COR-L47 (cell line): ENCODE data around the gene RIMBP2.
A peak's percentile ranks its signal among the peaks of the same experiment; 100 is the strongest.

Source experiments
- DNase-seq: peaks from one replicate; lab custom pipeline; 2025; lab: John Stamatoyannopoulos, UW

RIMBP2 gene

DNA sequence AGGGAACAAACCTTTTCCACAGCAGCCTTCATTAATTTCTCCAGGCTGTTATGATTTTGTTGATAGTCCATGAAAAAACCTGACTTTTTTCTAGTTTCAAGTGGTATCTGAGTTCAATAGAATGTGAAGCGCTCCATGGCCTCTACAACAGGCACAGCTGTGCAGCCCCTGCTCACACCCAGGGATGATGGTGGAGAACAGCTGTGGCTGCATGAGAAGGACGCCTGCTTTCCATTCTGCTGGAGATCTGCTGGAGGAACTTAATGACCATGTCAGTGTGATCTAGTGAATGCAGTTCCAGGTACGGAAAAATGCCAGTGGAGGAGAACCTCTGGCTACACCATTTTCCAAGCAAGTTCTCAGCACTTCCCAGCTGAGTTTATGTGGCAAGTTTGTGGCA lies 297.8 kb downstream of the RIMBP2 start:
- no peak for DNase-seq

DNA sequence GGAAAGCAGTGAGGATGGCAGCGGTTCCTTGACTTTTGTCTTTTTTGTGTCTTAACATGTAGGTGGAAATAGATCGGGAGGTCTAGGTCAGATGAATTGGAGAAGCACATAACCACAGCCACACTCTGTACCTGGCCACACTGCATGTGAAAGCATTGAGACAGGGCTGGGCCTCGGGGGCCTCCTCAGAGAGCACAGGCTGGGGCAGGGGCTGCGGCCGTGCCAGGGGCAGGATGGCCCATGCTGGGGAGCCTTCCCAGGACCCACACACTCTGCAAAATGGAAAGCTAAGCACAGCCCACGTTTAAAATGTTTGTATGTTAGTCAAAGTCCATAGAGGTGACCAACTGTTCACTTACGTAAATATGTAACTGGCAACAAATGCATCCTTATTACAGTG lies 301.7 kb downstream of the RIMBP2 start:
- no peak for DNase-seq

DNA sequence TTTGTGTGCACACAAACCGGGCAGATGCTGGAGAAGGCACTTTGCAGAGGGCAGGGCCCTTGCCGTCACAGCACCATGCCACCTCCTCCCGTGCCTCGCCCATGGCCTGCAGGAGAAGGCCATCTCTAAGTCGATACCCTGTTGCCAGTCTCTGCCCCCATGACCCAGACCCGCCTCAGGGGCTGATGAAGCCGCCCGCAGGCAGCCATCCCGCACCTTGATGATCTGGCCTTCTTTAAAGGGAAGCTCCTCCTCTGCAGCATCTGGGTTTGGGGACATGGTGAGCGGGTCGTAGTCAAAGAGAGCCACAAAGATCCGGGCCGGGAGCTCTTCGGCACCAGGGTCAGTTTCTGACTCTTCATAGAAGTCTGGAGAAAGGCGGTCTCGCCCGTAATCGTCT lies 302.2 kb downstream of the RIMBP2 start:
- DNase-seq: no peak

DNA sequence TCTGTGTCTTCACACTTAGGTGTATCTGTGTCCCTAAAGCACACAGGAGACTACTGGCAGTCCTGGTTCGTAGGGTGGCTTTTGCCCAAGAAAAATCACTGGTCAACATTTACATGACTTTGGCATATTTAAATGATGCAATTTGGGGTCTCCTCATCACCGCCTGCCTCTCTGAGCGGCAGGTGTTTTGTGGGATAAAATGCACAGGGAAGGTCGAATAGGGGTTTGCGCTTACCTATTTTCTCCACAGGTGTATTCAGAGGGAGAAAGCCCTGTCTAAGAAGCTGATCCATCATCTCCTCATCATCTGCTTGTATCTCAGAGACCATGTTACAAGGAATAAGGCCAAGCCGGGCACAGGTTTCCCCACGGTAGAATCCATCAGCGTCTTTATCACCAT lies 303.7 kb downstream of the RIMBP2 start:
- no peak for DNase-seq

GRCh38 chr12:130405332-130405731 lies 310.8 kb downstream of the RIMBP2 start:
- no peak for DNase-seq

- peak; percentile 26 for DNase-seq
These were observed 314.4 kb downstream of the RIMBP2 start for GRCh38 chr12:130401703-130402102.

- DNase-seq: no peak
These were observed 317.8 kb downstream of the RIMBP2 start for GRCh38 chr12:130398100-130398848.

- DNase-seq: no peak
These were observed 319.4 kb downstream of the RIMBP2 start for GRCh38 chr12:130396667-130397066.

DNA sequence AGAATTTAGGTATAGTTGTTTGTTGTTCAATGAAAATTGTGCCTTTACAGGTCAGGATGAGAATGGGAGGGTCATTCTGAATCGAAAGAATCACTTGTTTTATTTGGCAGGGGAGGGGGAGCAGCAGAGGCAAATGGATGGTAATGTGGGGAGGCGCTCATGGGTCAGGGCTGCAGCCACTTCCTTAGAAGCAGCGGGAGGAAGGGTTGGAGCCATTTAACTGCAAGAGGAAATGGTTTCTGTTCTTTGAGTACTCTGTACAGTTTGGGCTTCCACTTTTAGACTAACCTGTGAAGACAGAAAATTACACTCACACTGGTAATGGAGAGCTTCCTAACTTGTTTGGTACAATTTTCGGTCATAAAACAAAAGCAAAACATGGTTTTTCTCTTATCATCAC lies 321.2 kb downstream of the RIMBP2 start:
- no peak for DNase-seq

- DNase-seq: no peak
These were observed 324.9 kb downstream of the RIMBP2 start for GRCh38 chr12:130391186-130391585.

DNA sequence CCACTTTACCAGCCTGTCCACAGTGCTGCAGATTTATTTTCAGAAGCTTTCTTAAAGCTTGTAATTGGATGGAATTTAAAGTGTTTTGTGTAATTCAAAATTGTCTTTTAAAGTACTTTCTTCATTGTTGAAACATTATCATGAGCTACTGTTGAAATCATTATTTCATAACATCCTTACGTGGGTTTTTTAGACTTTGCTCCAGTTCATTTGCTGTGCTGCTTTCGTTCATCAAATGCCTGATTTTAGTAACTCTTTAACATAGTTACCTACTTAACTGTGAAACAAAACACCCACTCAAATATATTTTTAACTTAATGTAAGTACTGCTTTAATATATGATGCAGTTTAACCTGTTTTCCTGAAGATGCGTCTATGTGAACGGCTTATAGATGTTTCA lies 330.9 kb downstream of the RIMBP2 start:
- no peak for DNase-seq

GRCh38 chr12:130384234-130384633 lies 331.9 kb downstream of the RIMBP2 start:
- no peak for DNase-seq

- no peak for DNase-seq
These were observed 333.3 kb downstream of the RIMBP2 start for GRCh38 chr12:130382818-130383217.

- no peak for DNase-seq
These were observed 340.5 kb downstream of the RIMBP2 start for GRCh38 chr12:130375296-130376287.

DNA sequence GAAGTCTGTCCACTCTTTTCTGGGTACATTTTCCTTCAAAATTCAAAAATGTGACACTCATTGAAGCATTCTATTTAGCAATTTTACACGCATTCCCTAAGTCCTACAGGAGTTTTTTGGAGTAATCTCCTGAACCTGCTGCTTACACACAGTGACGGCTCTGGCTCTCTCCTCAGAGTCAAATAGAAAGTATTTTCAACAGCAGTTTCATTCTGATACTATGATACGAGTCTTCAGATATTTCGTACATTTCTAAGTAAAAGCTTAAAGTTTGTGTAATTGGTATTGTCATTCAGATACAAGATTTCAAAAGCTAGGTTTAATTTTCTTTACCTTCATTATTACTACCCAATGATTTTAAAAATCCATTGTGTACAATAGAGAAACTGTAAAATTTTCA lies 342.0 kb downstream of the RIMBP2 start:
- DNase-seq: no peak

- no peak for DNase-seq
These were observed 343.2 kb downstream of the RIMBP2 start for GRCh38 chr12:130372936-130373335.

- no peak for DNase-seq
These were observed 344.8 kb downstream of the RIMBP2 start for GRCh38 chr12:130371296-130371695.

DNA sequence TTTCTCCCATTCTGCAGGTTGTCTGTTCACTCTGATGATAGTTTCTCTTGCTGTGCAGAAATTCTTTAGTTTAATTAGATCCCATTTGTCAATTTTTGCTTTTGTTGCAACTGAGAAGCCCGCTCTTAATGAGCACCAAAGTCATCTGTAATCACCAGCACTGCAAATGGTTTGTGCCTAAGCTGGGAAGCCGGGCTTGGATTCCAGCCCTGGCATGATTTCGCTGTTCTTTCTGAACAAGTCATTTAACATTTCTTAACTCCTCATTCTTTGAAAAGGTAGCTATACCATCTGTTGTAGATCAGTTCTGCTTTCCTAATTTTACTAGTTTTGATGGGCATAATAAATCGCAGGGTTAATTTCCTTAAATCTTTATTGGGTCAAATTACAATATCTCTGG lies 346.3 kb downstream of the RIMBP2 start:
- no peak for DNase-seq

GRCh38 chr12:130367523-130367922 lies 348.6 kb downstream of the RIMBP2 start:
- no peak for DNase-seq

DNA sequence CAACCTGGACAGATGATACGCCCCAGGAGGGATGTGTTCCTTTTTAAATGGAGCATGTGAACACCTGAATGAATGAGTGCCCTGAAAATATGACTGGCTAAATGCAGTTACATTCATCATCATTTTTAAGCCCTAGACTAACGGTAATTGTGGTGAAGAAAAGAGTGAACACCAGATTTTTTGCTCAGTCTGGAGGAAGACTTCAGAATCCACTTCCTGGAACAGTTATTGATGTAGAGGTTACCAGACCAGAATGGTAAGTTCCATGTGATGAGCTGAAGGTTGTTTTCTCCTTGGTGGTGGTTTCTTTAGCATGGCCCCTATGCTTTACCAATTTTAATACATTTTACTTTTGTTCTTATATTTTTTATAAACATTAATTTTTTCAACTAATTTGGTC lies 349.1 kb downstream of the RIMBP2 start:
- DNase-seq: no peak

DNA sequence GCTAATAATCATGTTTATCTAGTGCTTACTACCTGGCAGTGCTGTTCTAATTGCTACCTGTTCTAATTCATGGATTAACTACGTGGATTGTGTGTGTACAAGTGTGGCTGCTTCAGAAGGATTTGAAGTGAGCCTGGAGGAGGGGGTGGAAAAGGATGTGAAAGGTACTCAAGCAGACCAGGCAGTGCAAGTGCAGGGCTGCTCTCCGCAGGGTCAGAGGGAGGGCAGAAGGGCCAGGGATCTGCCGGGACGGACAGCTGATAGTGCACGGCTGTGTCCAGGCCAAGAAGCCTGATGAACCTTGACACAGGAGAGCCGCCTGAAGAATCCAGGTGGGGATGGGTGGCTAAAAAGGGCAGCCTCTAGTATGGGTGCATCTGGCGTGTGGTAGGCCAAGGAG lies 349.9 kb downstream of the RIMBP2 start:
- no peak for DNase-seq

- no peak for DNase-seq
These were observed 351.5 kb downstream of the RIMBP2 start for GRCh38 chr12:130364578-130364977.

GRCh38 chr12:130362060-130362459 lies 354.0 kb downstream of the RIMBP2 start:
- no peak for DNase-seq
